Activated T-cell treated with anti-CD3 and anti-CD28 coated beads for 48 hours (primary cell): Measurements from ENCODE around the gene AATK.

ENCODE experiments used
- DNase-seq: peaks from one replicate; pipeline ENCODE4 v3.0.0-alpha.2; 2020; ENCODE audit warnings: low read depth

Gene AATK

DNA sequence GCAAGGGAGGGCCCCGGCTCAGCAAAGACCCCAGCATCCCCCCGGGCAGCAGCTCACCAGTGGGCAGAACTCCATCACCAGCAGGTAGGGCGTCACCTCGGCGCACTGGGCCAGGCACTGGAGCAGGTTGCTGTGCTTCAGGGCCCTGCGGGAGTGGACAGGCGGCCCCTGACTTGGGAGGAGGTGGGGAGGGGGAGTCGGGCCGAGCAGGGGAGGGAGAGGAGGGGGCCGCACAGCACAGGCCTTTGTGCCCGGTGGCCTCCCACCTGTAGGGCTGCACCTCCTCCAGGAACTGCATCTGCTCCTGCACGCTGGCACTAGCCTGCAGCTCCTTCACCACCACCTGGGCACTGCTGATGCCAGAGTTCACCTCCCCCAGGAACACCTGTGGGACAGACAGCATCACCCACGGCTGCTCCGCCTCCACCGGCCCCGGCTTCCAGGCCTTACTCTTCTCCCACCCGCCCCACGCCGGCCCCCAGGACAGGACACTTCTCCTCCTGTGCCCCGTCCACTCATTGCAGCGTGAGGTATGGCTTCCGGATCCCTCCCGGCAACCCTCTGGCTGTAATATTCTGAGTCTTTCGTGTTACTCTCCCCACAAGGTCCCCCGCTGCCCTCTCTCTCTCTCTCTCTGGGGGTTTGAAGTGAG is 38.4 kb downstream of the AATK start:
- DNase-seq, result no peak

DNA sequence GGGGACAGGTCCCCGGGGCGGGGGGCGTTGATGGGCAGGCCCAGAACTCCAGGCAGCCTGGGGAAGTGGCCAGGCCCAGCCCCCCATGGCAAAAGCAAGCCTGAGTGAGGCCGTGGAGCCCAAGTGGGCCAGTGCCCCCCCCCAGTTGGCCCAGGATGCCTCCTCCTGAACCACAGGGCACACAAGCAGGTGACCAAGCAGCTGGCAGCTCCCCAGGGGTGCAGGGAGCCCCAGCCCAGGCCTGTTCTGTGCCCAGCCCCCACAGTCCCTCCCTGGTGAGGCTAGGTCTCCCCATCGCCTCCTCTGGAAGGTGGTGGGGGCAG is 38.9 kb downstream of the AATK start:
- DNase-seq, result no peak

DNA sequence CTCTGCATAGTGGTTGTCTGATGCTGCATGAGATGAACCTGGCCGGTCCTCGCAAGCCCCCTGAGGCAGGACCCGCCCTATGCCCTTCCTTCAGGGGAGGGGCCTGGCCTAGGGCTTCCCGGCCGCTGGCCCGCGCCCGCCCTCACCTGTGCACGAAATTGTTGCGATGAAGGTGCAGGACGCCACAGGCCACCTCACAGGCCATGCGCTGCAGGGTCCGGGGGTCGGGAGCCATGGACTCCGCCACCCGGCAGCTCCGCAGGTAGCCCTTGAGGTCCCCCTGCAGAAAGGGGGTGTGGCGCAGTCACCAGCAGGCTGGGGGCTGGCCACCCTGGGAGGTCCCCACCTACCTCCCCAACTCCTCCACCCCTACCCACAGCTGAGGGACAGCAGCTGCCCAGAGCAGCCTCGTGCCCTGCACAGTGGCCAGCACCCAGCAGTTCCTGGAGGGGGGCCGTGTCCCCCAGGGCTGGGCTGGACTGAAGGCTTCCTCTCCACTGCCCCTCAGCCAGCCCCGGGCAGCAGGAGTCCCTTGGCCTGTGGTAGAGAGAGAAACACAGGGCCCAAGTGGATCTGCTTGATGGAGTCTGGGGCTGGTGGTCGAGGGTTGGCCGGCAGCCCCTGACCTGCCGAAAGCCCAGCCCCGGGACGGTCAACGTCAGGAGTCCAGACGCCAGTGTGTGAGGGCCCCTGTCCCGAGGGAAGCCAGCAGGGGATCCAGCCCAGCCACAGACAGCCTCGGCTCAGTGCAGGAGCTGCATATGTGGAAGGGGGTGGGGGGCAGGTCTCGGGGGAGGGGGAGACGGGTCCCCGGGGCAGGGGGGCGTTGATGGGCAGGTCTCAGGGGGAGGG is 39.5 kb downstream of the AATK start:
- no peak for DNase-seq

DNA sequence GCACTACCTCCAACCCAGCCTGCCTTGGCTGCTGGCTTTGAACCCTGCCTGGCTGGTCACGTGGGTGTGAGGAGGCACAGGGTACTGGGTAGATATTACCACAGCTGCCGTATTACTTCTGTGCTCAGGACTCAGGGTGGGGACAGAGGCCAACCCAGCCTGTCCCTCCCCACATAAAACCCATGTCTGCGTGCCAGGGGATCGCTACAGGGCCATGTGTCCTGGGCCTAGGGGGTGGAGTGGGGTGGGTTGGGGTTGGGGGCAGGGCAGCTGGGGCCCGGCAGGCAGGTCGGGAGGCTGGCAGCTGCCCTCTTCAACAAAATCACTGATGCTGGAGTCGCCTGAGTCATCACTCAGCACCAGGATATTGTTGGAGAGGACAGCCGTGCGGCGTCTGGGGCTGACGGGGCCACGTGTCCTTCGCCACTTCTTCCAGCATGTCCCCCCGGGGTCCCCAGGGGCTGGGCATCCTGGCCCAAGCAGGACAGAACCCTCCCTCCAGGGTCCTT is 40.4 kb downstream of the AATK start:
- no peak for DNase-seq

DNA sequence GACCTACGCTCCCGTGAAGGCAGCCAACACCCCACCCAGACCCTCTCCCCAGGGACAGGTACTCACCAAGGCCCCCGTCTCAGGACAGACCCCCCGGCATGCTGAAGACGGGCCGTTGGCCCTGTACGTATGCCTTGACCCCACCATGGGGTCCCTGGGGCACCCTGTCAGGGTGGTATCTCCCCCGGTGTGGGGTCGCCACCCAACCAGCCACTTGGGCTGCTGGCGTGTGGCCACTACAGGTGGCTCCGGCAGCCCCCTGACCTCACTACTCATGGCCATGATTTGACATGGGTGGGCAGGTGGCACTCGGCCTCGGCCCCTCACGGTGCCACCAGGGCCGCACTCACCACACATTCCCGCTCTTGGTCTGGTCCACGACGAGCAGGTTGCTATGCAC is 41.6 kb downstream of the AATK start:
- DNase-seq, result no peak

DNA sequence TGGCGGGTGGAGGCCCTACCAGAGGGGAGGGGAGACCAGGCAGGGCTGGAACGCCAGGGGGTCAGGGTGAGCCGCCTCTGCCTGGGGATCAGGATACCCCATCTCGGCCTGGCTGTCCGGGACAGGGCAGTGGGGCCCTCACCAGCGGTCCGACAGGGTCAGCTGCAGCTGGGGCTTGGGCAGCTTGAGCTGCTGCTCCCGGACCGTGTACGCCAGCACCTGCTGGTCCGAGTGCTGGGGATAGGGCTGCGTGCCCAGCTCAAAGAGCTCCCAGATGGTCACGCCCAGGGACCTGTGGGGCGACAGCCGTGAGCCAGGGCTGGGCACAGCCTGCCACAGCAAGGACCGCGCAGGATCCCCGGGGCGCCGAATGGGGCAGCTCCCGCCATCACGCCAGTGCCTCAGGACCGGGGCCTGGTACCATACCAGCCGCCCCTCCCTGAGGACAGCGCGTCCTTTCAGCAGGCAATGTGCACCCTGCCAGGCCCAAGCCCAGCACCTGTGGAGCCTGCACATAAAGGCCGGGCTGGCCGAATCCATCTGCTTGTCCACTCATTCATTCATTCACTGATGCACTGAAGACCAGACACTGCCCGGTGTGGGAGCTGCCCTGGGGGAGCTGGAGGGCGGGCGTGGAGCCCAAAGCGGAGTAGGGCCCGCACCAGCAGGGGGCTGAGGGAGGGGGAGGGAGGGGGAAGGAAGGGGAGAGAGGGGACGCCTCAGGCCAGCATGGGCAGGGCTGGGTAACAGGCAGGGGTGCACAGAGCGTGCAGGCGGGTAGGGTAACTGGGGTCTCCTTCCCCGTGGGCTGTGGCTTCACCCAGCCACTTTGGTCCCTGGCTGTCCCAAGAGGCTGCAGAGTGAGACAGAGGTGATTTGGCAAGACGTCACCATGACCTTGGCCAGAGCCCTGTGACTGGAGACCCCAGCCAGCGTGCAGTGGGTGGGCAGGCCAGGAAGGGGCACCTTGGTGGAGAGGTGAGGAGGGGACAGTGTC is 42.7 kb downstream of the AATK start:
- no peak for DNase-seq

DNA sequence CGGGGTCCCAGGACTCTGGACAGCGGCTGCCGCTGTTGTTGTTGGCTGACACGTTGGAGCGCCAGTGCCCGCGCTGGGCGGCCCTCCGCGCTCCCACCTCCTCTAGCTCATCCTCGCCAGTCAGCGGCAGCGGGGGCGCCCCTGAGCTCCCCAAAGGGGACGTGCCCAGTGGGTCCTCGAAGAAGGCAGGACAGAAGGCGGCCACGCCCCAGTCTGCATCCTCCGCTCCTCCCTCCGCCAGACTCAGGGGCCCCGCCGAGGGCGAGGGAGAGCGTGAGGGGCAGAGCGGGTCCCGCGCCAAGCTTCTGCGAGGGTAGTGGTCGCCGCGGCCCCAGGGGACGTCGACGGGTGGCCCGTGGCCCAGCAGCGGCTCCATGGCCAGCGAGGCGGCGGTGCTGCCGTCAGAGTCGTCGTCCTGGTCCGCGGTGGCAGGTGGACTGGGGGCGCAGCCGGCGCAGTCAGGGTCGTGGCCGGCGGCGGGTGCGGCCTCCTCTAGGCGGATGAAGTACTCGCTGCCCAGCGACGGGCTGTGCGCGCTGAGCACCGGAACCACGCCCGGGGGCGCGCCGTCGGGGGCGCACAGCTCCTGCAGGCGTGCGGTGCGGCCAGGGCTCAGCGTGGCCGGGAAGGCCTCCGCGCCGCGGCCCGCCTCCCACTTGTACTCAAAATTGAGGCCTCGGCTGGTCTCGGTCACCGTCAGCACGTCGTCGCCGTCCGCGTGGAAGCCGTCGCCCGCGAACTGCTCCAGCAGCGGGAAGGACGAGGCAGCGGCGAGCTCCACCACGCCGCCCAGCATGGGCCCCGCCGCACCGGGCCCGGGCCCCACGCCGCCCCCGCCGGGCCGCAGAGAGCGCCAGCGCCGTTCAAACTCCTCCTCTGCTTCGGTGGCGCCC is 43.9 kb downstream of the AATK start:
- DNase-seq, result no peak

DNA sequence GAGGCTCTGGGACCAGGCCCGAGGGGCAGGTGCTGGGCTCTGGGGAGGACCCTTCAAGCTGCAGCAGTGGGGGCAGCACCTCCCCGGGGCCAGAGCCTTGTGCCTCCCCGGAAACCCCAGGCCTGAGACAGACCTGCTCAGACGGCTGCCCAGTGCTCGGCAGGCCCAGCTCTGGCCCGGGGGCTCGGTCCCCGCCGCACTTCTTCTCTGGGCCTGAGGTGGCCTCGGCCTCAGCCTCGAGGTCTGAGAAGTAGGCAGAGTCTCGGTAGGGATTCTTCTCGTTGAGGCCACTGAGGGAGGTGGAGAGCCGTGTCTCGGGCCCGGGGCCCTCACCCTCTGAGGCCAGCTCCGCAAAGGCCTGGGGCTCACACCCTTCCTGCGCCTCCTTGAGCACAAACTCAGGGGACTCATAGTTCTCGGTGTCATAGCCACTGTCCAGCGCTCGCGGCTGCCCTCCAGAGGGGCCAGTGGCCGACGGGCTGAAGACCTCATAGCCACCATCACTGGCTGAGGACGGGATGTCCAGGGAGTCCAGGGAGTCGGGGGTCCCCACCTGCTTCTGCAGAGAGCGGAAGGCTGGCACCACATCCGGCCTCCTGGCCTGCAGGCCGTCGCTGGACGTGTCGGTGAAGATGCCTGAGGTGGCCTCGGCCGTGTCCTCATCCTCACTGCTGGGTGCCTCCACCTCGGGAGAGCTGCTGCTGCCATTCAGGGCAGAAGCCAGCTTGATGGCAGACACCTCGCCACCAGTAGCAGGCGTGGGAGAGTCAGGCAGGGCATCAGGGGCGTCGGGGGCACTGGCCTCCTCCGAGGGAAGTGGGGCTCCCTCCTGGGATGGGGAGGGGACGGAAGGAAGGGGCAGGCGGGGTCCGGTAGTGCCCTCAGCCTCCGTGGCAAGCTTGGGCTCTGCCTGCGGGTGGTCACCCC is 45.1 kb downstream of the AATK start:
- DNase-seq, result no peak

DNA sequence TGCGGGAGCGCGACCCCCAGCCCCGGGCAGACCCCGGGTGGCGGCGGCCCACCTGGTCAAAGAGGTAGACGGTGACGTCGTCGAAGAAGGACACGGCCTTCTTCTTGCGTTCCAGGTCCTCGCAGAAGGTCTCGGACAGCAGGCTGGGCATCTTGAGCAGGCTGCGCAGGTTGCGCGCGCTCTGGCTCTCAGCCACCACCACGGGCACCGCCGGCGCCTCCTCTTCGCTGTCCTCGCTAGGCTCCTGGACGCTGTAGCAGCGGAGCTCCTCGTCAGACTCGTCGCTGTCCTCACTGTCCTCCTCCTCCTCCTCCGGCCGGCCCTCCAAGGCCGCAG is 45.9 kb downstream of the AATK start:
- no peak for DNase-seq

DNA sequence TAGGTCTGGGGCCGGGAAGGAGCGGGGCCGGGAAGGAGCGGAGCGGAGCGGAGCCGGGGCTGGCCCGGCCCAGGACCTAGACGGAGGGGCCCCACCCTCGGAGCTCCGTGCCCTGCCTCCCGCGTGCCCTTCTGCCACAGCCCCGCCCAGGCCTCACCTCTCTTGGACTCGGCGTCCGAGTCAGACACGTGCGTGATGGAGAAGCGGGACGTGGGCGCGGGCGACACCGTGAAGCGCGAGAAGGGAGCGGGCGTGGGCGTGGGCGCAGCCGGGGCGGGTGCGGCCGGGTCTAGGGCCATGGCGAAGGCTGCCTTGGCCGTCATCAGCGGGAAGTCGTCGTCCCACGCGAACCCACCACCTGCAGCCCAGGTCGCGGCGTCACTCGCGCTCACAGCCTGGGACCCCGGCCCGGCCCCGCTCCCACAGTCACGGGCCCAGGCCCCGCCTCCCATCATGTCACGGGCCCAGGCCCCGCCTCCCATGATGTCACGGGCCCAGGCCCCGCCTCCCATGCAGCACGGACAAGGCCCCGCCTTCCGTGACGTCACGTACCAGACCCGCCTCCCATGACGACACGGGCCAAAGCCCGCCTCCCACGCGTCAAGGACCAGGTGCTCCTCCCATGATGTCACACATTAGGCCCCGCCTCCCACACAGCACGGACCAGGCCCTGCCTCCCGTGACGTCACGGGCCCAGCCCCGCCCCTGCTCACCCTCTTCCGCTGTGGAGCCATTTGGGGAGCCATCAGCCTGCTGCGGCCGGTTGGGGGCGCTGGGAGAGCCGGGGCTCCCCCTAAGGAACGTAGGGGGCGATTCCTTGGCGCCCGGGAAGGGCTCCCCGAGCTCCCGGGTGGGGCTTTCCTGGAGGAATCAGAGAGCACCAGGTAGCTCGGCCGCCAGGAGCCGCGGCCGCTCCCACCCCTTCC is 46.5 kb downstream of the AATK start:
- peak; percentile 84 for DNase-seq

DNA sequence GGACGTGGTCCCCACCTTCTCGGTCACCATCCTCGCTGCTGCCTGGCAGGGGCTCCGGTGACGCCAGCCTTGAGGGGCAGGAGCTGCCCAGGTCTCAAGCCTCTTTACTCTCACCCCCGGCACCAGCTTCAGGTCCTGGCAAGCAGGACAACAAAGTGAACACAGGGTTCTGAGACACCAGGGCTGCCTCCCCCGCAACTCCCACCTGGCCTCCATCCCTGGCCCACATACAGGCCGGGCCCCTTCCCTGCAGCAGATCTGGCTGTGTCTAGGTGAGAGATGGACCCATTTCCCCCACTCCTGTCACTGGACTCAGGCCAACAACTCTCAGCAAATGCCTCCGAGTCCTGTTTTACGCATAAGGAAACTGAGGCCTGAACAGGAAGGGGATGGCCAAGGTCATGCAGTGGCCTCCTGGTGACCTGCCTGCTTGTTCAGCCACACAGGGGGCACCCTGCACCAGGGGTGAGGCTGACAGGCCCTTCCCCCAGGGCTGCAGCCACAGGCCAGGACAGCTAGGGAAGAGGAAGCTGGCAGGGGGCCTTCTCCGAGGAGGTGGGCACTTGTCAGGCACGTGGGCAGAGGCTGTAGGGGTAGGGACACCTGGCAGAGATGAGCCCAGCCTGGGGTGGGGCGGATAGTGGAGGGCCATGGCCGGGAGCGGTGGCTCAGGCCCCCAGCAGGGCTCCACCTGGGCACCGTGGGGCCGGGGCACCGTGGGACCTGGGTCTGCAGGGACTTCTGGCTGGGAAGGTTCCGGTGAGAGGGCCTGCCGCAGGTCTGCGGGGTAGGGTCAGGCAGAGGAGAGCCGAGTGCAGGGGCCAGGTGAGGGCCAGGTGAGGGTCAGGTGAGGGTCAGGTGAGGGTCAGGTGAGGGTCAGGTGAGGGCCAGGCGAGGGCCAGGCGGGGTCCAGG is 47.5 kb downstream of the AATK start:
- no peak for DNase-seq

DNA sequence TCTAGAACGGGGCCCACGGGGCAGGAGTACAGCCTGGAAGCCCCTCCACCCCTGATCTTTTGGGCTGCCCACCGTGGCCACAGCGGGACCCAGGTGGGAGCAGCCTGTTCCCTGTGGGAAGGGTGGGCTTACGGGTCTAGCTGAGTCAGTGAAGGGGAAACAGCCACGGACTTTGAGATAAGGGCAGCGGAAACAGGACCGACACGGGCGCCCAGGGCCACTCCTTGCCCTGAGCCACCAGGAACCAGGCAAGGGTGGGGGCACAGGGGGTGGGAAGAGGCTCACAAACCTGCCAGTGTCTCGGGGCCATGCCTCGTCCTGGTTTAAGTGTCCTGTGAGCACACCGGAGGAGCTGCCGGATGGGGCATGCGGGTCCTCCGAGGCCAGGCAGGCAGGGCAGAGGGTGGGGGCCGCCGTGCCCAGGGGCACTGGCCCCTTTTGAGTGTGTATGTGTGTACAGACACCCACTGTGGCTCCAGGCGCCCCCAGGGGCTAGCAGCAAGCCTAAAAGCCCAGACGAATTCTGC is 48.3 kb downstream of the AATK start:
- no peak for DNase-seq

DNA sequence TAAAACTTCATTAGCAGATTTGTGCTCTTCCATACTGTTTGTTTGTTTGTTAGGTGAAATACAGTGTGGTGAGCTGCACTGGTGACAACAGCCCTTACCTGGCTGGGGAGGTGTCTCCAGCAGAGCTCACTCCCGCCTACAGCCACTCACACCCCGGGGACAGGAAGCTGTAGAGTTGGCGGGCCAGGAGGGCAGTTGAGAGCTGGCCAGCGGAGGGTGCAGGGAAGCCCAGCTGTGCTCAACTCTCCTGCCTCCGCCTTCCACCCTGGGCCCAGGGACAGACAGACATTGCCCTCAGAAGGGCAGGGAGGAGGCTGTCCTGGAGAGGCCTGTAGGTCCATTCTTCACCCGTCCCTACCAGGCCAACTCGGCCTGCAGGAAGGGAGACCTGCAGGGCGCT is 49.3 kb downstream of the AATK start:
- no peak for DNase-seq

DNA sequence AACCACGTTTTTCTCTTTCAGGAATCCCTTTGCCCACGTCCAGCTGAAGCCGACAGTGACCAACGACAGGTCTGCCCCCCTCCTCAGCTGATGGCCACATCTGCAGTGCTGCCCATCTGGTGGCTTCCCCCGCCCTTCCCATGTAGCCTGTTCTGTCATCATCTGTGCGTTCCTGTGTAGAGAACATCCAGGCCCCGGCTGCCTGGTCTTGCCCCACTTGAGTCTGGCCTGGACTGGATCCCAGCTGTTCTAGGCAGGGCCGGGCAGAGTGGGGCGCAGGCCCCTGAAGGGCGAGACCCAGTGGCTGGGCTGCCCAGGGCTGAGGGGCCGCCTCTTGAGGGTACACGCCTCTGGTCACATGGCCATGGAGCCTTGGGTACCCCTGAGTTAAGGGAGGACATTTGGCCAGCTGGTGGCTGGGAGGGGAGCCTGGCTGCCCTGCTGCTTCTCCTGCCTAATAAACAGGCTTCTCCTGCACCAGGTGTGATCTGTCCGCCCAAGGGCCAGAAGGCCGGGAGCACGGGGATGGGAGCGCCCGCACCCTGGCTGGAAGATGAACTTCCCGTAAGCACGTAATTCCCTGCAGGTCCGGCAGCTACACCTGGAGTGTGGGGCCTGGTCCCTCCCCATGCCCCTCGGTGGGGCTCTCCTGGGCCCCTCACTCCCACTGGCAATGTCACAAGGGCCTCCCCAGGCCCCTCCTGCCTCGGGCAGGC is 50.1 kb downstream of the AATK start:
- no peak for DNase-seq

DNA sequence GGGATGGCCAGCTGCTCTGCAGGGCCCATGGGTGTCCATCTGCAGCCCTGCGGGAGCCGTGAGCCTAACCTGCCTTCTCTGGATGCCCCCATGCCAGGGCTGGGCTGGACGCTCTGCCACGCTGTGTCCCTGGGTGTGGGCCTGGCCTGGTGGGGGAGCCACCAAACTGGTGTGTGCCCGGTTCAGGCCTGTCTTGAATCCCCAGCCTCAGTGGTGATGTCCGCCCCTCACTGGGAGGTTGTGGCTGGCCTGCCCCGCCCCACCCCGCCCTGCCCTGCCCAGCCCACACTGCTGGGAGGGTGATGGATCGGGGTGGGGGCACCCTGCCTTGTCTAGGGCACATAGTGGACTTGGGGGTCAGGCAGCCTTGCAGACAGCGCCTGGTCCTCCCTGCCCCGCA is 50.8 kb downstream of the AATK start:
- no peak for DNase-seq

DNA sequence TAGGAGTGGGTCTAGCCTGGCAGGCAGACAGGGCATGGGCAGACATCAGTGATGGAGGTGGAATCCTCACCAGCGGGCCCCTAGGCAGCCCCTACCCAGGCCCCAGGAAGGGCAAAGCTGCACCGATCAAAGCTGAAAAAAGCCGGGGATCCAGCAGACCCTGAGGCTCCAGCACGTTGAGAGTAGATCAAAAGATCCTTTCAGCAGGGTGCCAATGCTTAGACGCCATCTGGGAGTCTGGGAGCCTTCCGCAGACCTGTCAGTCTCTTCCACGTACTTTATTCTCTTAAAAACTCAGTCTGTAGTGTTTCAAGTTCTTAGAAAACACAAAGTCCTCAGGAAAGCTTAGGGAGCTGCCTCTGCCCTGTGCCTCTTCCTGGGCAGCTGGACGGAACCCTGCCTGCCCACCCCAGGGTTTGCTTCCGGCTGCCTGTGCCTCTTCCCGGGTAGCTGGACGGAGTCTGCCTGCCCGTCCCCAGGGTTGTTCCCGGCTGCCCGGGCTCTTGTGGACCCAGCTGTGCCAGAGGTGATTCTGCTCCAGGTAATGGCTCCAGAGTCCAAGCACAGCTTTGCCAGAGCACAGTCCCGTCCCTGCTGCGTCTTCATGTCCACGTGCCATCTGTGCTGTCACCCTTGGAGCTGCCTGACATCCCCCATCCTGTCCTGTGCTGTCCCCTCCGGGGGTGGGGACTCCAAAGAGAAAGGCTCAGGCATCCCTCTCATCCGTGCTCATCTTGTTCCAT is 51.5 kb downstream of the AATK start:
- DNase-seq, result no peak
